IPS DF 6.9 (cell line): ENCODE results near the gene OR52I1.

ENCODE experiments used
- DNase-seq: peaks from one replicate; pipeline ENCODE4 v3.0.0-alpha.2; 2013; ENCODE audit warnings: low read depth, low spot score
- H3K27ac ChIP-seq: one replicate; pipeline ENCODE4 v1.5.1; 2013; ENCODE audit warnings: low read length, control low read depth
- H3K27me3 ChIP-seq: 2 replicates; pipeline ENCODE4 v1.6.1; 2013; ENCODE audit warnings: mild to moderate bottlenecking, low read length; ENCODE audit not compliant: control insufficient read depth, insufficient read depth
- H3K36me3 ChIP-seq: 2 replicates; pipeline ENCODE4 v1.6.1; 2013; ENCODE audit warnings: low read length; ENCODE audit not compliant: control insufficient read depth, insufficient read depth
- H3K4me1 ChIP-seq: 2 replicates; pipeline ENCODE4 v1.6.1; 2013; ENCODE audit warnings: low read length; ENCODE audit not compliant: control insufficient read depth, insufficient read depth
- H3K4me3 ChIP-seq: 2 replicates; pipeline ENCODE4 v1.5.1; 2013; ENCODE audit warnings: mild to moderate bottlenecking, low read length
- H3K9me3 ChIP-seq: 2 replicates; pipeline ENCODE4 v1.6.1; 2013; ENCODE audit warnings: low read length, inconsistent platforms; ENCODE audit not compliant: control insufficient read depth, insufficient read depth
- WGBS: extraction: QIAGEN DNeasy Blood & Tissue Kit; methylation state at CpG from one replicate; pipeline ENCODE4 v1.1.7; 2013; ENCODE audit warnings: mixed read lengths, missing lambda C conversion rate; ENCODE audit not compliant: insufficient read length, insufficient coverage; 5-methylcytosine and 5-hydroxymethylcytosine counted together

OR52I1 gene

DNA sequence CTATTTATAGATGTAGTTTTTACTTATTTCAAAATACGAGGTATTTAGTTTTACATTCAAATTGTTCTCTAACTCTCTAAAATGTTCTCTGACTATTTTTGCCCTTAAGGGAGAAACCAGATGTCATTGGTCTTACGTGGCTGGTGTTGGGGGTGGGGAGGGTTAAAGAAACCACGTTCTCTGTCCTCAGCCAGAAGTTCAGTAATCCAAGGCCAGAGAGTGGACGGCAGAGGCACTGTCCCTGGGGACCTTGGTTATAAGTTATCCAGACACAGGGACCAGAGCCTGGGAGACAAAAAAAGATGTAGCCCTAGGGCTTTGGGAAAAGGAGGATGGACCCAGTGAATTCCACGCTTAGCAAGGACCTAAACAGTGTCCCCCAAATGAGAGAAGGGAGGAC is 49.2 kb downstream of the OR52I1 start:
- Histone ChIP-seq H3K36me3 (no peaks in the 10 kb centered on the region), H3K9me3 (no peaks in the 10 kb centered on the region), H3K4me1 (no peaks in the 10 kb centered on the region), H3K4me3 (no peak overlapping the region), H3K27me3 (no peaks in the 10 kb centered on the region), H3K27ac (no peak overlapping the region)
- no CpG with 5 or more reads among the region's 5 CpGs for WGBS
- no peak for DNase-seq

DNA sequence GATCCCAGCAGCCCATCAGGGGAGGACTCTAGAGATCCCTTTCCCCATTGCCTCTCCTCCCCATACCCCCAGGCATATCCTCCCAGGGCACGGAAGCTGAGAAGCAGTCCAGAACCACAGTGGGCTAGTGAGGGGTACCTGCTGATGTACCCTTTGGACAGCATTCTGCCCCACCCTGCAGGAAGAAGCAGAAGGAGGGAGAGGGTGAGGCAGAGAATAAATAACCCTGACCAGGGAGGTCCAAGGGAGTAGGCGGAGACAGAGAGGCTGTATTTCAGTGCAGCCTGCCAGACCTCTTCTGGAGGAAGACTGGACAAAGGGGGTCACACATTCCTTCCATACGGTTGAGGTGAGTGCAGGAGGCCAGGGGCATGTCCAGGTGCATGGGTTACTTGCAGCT is 49.8 kb downstream of the OR52I1 start, which contains the start of gene OR51E1:
Gene OR51E1, plus strand, starts transcription at position 301 of the 400 bp plus-strand sequence. CDS start 8,545 bp downstream, outside the sequence.
- no peaks in the 10 kb centered on the region for H3K36me3 ChIP-seq
- no peaks in the 10 kb centered on the region for H3K27me3 ChIP-seq
- WGBS: no CpG with 5 or more reads among the region's 3 CpGs
- no peaks in the 10 kb centered on the region for H3K4me1 ChIP-seq
- no peak within 1 kb of the TSS for H3K27ac ChIP-seq
- H3K4me3 ChIP-seq: no peak within 1 kb of the TSS
- no peak for DNase-seq
- H3K9me3 ChIP-seq: no peaks in the 10 kb centered on the region

DNA sequence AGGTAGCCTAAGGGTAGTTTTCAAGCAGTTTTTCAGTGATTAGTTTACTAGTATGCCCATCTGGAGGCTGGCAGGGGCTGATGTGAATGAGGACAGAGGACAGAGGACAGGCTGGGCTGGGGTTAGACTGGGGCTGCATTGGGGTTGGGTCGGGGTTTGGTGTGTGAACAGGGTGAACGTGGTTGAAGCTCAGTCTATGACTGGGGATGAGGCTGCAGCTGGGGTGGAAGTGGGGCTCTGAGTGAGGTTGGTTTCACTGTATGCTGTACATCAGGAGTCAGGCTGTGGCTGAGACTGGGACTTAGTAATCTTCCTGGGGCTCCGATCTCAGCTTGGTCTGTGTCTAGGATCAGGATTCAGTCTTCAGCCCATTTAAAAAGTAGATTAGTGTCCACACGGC is 50.4 kb downstream of the OR52I1 start:
- Histone ChIP-seq H3K36me3 (no peaks in the 10 kb centered on the region), H3K27me3 (no peaks in the 10 kb centered on the region), H3K4me3 (no peak overlapping the region), H3K27ac (no peak overlapping the region), H3K4me1 (no peaks in the 10 kb centered on the region), H3K9me3 (no peaks in the 10 kb centered on the region)
- no CpG with 5 or more reads among the region's 4 CpGs for WGBS
- DNase-seq: no peak
